ENCODE results near the gene PRPH.
"Not testable (repeated sequence)": the region's sequence is repeated elsewhere in the genome, so short reads cannot be mapped to it uniquely, and the experiment has no call there.

PRPH gene

GRCh38 chr12:49295082-49295936 lies at the start of gene PRPH:
Gene PRPH (plus strand): TSS chr12:49295147. CDS start chr12:49295201, 54 bp downstream.
- no peak for DNase-seq (ENCODE audit: low spot score)

- DNase-seq (ENCODE audit: low spot score): no peak
These were observed 43.6 kb upstream of the PRPH start for GRCh38 chr12:49251357-49251756.

- no peak for DNase-seq (ENCODE audit: low spot score)
These were observed 41.8 kb upstream of the PRPH start for GRCh38 chr12:49253033-49253623.

- DNase-seq (ENCODE audit: low spot score): not testable (repeated sequence)
These were observed 39.5 kb upstream of the PRPH start for GRCh38 chr12:49255456-49255855.

- no peak for DNase-seq (ENCODE audit: low spot score)
These were observed 38.9 kb upstream of the PRPH start for GRCh38 chr12:49255857-49256637.

GRCh38 chr12:49257508-49258184 lies 37.3 kb upstream of the PRPH start:
- DNase-seq (ENCODE audit: low spot score): not testable (repeated sequence)

- no peak for DNase-seq (ENCODE audit: low spot score)
These were observed 35.5 kb upstream of the PRPH start for GRCh38 chr12:49259452-49259851.

GRCh38 chr12:49260166-49260565 lies 34.8 kb upstream of the PRPH start:
- DNase-seq (ENCODE audit: low spot score): no peak

- no peak for DNase-seq (ENCODE audit: low spot score)
These were observed 34.2 kb upstream of the PRPH start for GRCh38 chr12:49260571-49261363.

- no peak for DNase-seq (ENCODE audit: low spot score)
These were observed 33.2 kb upstream of the PRPH start for GRCh38 chr12:49261721-49262120.

- DNase-seq (ENCODE audit: low spot score): no peak
These were observed 31.6 kb upstream of the PRPH start for GRCh38 chr12:49263400-49263763.

- no peak for DNase-seq (ENCODE audit: low spot score)
These were observed 30.5 kb upstream of the PRPH start for GRCh38 chr12:49264466-49264872.

- DNase-seq (ENCODE audit: low spot score): peak; percentile 95
These were observed 29.8 kb upstream of the PRPH start, which contains the start of gene TUBA1C for GRCh38 chr12:49264873-49265792. Gene TUBA1C (plus strand): TSS chr12:49265082. CDS start chr12:49265182, 100 bp downstream.

- DNase-seq (ENCODE audit: low spot score): not testable (repeated sequence)
These were observed 25.8 kb upstream of the PRPH start for GRCh38 chr12:49269191-49269590.

- DNase-seq (ENCODE audit: low spot score): no peak
These were observed 21.9 kb upstream of the PRPH start for GRCh38 chr12:49272790-49273725.

- no peak for DNase-seq (ENCODE audit: low spot score)
These were observed 21.1 kb upstream of the PRPH start for GRCh38 chr12:49273726-49274395.

GRCh38 chr12:49274396-49275069 lies 20.4 kb upstream of the PRPH start:
- DNase-seq (ENCODE audit: low spot score): no peak

Data from kidney capillary endothelial cell (primary cell).